Nephron progenitor cell (in vitro differentiated cells): ENCODE data around the gene TTLL5.

ENCODE experiments used
- DNase-seq: peaks from one replicate; pipeline ENCODE4 v3.0.0; 2021
- H3K27ac Mint-ChIP-seq: 2 replicates; pipeline ENCODE4 v1.8.0; 2021; ENCODE audit warnings: mild to moderate bottlenecking, moderate library complexity, mixed read lengths
- H3K27me3 Mint-ChIP-seq: 2 replicates; pipeline ENCODE4 v1.8.0; 2021; ENCODE audit warnings: mild to moderate bottlenecking, low read depth, mixed read lengths; ENCODE audit not compliant: poor library complexity
- H3K36me3 Mint-ChIP-seq: 2 replicates; pipeline ENCODE4 v1.8.0; 2021; ENCODE audit warnings: low read depth, mixed read lengths
- H3K4me1 Mint-ChIP-seq: 2 replicates; pipeline ENCODE4 v1.8.0; 2021; ENCODE audit warnings: mixed read lengths
- H3K4me3 Mint-ChIP-seq: 2 replicates; pipeline ENCODE4 v1.8.0; 2021; ENCODE audit warnings: mild to moderate bottlenecking, moderate library complexity, mixed read lengths
- H3K9me3 Mint-ChIP-seq: 2 replicates; pipeline ENCODE4 v1.8.0; 2021; ENCODE audit warnings: mild to moderate bottlenecking, moderate library complexity, mixed read lengths
- CTCF ChIP-seq: fragments of 200-600 bp; sonication (generic); IDR thresholded peaks from 2 replicates; pipeline ENCODE4 v1.5.0; 2021; ENCODE audit warnings: antibody characterized with exemption

TTLL5 gene

GRCh38 chr14:75854111-75854799, 193.2 kb downstream of the TTLL5 start:
- Mint-ChIP-seq H3K27me3 (no peaks in the 10 kb centered on the region), H3K4me1 (no peaks in the 10 kb centered on the region), H3K4me3 (no peak overlapping the region), H3K36me3 (peaks cover 13% of the 10 kb centered on the region), H3K9me3 (no peaks in the 10 kb centered on the region), H3K27ac (no peak overlapping the region)
- DNase-seq = no peak
- no peak for TF ChIP-seq CTCF

- TF ChIP-seq CTCF = no peak
- Mint-ChIP-seq H3K36me3 (peaks cover 13% of the 10 kb centered on the region), H3K27me3 (no peaks in the 10 kb centered on the region), H3K27ac (no peak overlapping the region), H3K4me1 (peaks cover 7% of the 10 kb centered on the region), H3K4me3 (no peak overlapping the region), H3K9me3 (no peaks in the 10 kb centered on the region)
- no peak for DNase-seq
These were observed 196.2 kb downstream of the TTLL5 start for GRCh38 chr14:75857199-75857598.

- DNase-seq = no peak
- no peak for TF ChIP-seq CTCF
- H3K27me3 Mint-ChIP-seq = no peaks in the 10 kb centered on the region
- H3K36me3 Mint-ChIP-seq = peaks cover 13% of the 10 kb centered on the region
- H3K4me3 Mint-ChIP-seq = no peak overlapping the region
- peaks cover 7% of the 10 kb centered on the region for H3K4me1 Mint-ChIP-seq
- no peaks in the 10 kb centered on the region for H3K9me3 Mint-ChIP-seq
- H3K27ac Mint-ChIP-seq = no peak overlapping the region
These were observed 197.3 kb downstream of the TTLL5 start for GRCh38 chr14:75858362-75858761.

- Mint-ChIP-seq H3K27me3 (no peaks in the 10 kb centered on the region), H3K27ac (no peak overlapping the region), H3K4me1 (peaks cover 7% of the 10 kb centered on the region), H3K9me3 (no peaks in the 10 kb centered on the region), H3K4me3 (no peak overlapping the region), H3K36me3 (peaks cover 12% of the 10 kb centered on the region)
- TF ChIP-seq CTCF = no peak
- DNase-seq = no peak
These were observed 198.7 kb downstream of the TTLL5 start for GRCh38 chr14:75859746-75860145.

GRCh38 chr14:75860561-75861160, 199.6 kb downstream of the TTLL5 start:
- no peak for TF ChIP-seq CTCF
- peaks cover 7% of the 10 kb centered on the region for H3K4me1 Mint-ChIP-seq
- DNase-seq = no peak
- peaks cover 3% of the 10 kb centered on the region for H3K36me3 Mint-ChIP-seq
- H3K27me3 Mint-ChIP-seq = no peaks in the 10 kb centered on the region
- H3K27ac Mint-ChIP-seq = peak overlapping the region; percentile 1
- no peak overlapping the region for H3K4me3 Mint-ChIP-seq
- H3K9me3 Mint-ChIP-seq = no peaks in the 10 kb centered on the region

GRCh38 chr14:75861161-75861621, 200.1 kb downstream of the TTLL5 start:
- peak overlapping the region; percentile 1 for H3K27ac Mint-ChIP-seq
- no peaks in the 10 kb centered on the region for H3K36me3 Mint-ChIP-seq
- no peaks in the 10 kb centered on the region for H3K9me3 Mint-ChIP-seq
- no peak overlapping the region for H3K4me3 Mint-ChIP-seq
- H3K27me3 Mint-ChIP-seq = no peaks in the 10 kb centered on the region
- no peak for DNase-seq
- H3K4me1 Mint-ChIP-seq = peaks cover 7% of the 10 kb centered on the region
- TF ChIP-seq CTCF = no peak
